GM12878 (cell line): ENCODE results near the gene DEFB132. TPM values are rescaled to one million over a fixed set of nuclear protein-coding genes. Genes with fewer than 3 reads are reported as not detected.

Experiments used
- ATAC-seq: fragments of 200-7000 bp; cut with Tn5 transposase; 3 replicates; pipeline ENCODE4 v1.9.1; 2020; ENCODE audit warnings: mild to moderate bottlenecking, moderate library complexity
- BruUV-seq: library from RNA; stranded (reverse); fragments of 400-500 nt; replicated peaks from 2 replicates; lab custom pipeline; 2021; lab: Mats Ljungman, UMichigan
- CTCF ChIA-PET: fragments of 300-600 bp; sonication (Branson Sonifier 250); formaldehyde crosslinking; extraction: SDS; loops from one replicate; lab custom pipeline; 2021; ENCODE audit warnings: inconsistent platforms; lab: Yijun Ruan, JAX
- POLR2A ChIA-PET: fragments of 350-600 bp; formaldehyde crosslinking; extraction: SDS; loops from one replicate; lab custom pipeline; 2021; ENCODE audit warnings: inconsistent platforms; lab: Charles Lee
- RAD21 ChIA-PET: fragments of 300-600 bp; sonication (Branson Sonifier 250); formaldehyde crosslinking; loops from one replicate; lab custom pipeline; 2023; ENCODE audit warnings: antibody characterized with exemption; ENCODE audit not compliant: unreplicated experiment; lab: Charles Lee
- SMC1A ChIA-PET: fragments of 300-600 bp; sonication (Branson Sonifier 250); formaldehyde crosslinking; loops from one replicate; lab custom pipeline; 2023; ENCODE audit not compliant: unreplicated experiment, uncharacterized antibody; lab: Charles Lee
- DNase-seq: peaks from one replicate; pipeline ENCODE4 v3.0.0-alpha.2; 2011; ENCODE audit warnings: low read depth, low spot score
- FAIRE-seq: peaks from 3 replicates; lab custom pipeline; 2011; peaks lifted over from hg19 to GRCh38; lab: Jason Lieb, UNC
- H2AFZ ChIP-seq: 2 replicates; pipeline ENCODE4 v1.6.0; 2011; ENCODE audit warnings: low read depth, low read length, control low read depth; ENCODE audit not compliant: control insufficient read depth
- H3K27ac ChIP-seq: 2 replicates; pipeline ENCODE4 v1.5.1; 2011; ENCODE audit warnings: control low read depth; ENCODE audit not compliant: control insufficient read depth, insufficient read depth
- H3K27me3 ChIP-seq, 2 experiments: replicated peaks in 1 of 2; 2 replicates each; pipeline versions ENCODE4 v1.6.0 to v1.6.1; 2011; ENCODE audit warnings: low read length in 1 of 2; ENCODE audit not compliant: control insufficient read depth in 2 of 2, insufficient read depth in 2 of 2
- H3K36me3 ChIP-seq, 2 experiments: 2 replicates each; pipeline ENCODE4 v1.5.1; 2011; ENCODE audit warnings: low read length in 1 of 2; ENCODE audit not compliant: control insufficient read depth in 2 of 2, insufficient read depth in 2 of 2
- H3K4me1 ChIP-seq: 2 replicates; pipeline ENCODE4 v1.6.1; 2011; ENCODE audit warnings: mild to moderate bottlenecking, low read length, moderate library complexity, mixed read lengths; ENCODE audit not compliant: control insufficient read depth, insufficient read depth
- H3K4me2 ChIP-seq: 2 replicates; pipeline ENCODE4 v1.6.0; 2011; ENCODE audit warnings: control low read depth; ENCODE audit not compliant: control insufficient read depth, insufficient read depth
- H3K4me3 ChIP-seq: fragments of 200-600 bp; sonication (generic); 2 replicates; pipeline ENCODE4 v1.5.1; 2016
- H3K79me2 ChIP-seq: 2 replicates; pipeline ENCODE4 v1.6.0; 2011; ENCODE audit warnings: low read length; ENCODE audit not compliant: control insufficient read depth, insufficient read depth
- H3K9ac ChIP-seq: 2 replicates; pipeline ENCODE4 v1.8.0; 2011; ENCODE audit warnings: low read length, control low read depth, mixed read lengths; ENCODE audit not compliant: control insufficient read depth, insufficient read depth
- H3K9me3 ChIP-seq: replicated peaks from 3 replicates; pipeline ENCODE4 v1.5.1; 2011; ENCODE audit warnings: mild to moderate bottlenecking, low read length; ENCODE audit not compliant: control insufficient read depth, insufficient read depth
- H4K20me1 ChIP-seq: 2 replicates; pipeline ENCODE4 v1.6.0; 2011; ENCODE audit not compliant: control insufficient read depth, insufficient read depth
- IRF5 ChIP-seq: fragments of 450-650 bp; IDR thresholded peaks from 2 replicates; pipeline ENCODE4 v1.6.1; 2017; ENCODE audit warnings: borderline replicate concordance
- PML ChIP-seq: IDR thresholded peaks from 2 replicates; pipeline ENCODE4 v1.6.1; 2012; ENCODE audit warnings: low read length, inconsistent platforms
- POLR2AphosphoS2 ChIP-seq: IDR thresholded peaks from 2 replicates; pipeline ENCODE4 v1.6.1; 2011; ENCODE audit warnings: low read depth, mild to moderate bottlenecking, low read length, improper control_type of control experiment, moderate library complexity
- RCOR1 ChIP-seq: conservative IDR thresholded peaks from 2 replicates; pipeline ENCODE4 v1.6.1; 2012; ENCODE audit warnings: low read depth, low read length, improper control_type of control experiment
- SMAD5 ChIP-seq: IDR thresholded peaks from 2 replicates; pipeline ENCODE4 v1.6.1; 2016; ENCODE audit warnings: antibody characterized with exemption, low read depth
- TARDBP ChIP-seq: IDR thresholded peaks from 2 replicates; pipeline ENCODE4 v1.6.1; 2016; ENCODE audit warnings: borderline replicate concordance
- ZNF217 ChIP-seq: fragments of 450-650 bp; IDR thresholded peaks from 2 replicates; pipeline ENCODE4 v1.6.1; 2017; ENCODE audit warnings: antibody characterized with exemption, mild to moderate bottlenecking
- ZNF384 ChIP-seq: IDR thresholded peaks from 2 replicates; pipeline ENCODE4 v1.6.1; 2012; ENCODE audit warnings: low read depth, mild to moderate bottlenecking, low read length, improper control_type of control experiment, borderline replicate concordance
- ZSCAN29 ChIP-seq: fragments of 450-650 bp; IDR thresholded peaks from 2 replicates; pipeline ENCODE4 v1.6.1; 2017; ENCODE audit warnings: mild to moderate bottlenecking, moderate library complexity
- WGBS: methylation state at CpG from one replicate; pipeline ENCODE4 v1.1.6; 2016; ENCODE audit warnings: low lambda C conversion rate; ENCODE audit not compliant: insufficient replicate concordance, insufficient coverage; ENCODE audit errors: missing lambda C conversion rate; 5-methylcytosine and 5-hydroxymethylcytosine counted together
- in situ Hi-C: fragments of 300-500 bp; cut with MboI; formaldehyde crosslinking; loops from 9 replicates; pipeline ENCODE4 v1.14.3; 2018; ENCODE audit warnings: mixed read lengths
- intact Hi-C: fragments of 100-400 bp; cut with micrococcal nuclease; formaldehyde crosslinking; loops from one replicate; pipeline ENCODE4 v1.14.2; 2022; ENCODE audit not compliant: unreplicated experiment
- polyA plus RNA-seq, 11 experiments: library from polyadenylated mRNA; depleted of rRNA in 4 of 11; unstranded in 6 of 11; stranded (reverse) in 5 of 11; fragments of >200 nt; fragmentation: Nextera tagmentation in 4 of 11; fragmentation: Illumina TruSeq in 1 of 11; extraction: Ambion mirVana in 4 of 11; extraction: Trizol in 1 of 11; gene quantifications; 1 replicate in 1 of 11; 2 replicates in 10 of 11; pipeline versions ENCODE4 v1.2.1 to v1.2.3, GENCODE V29; 2011 to 2016; ENCODE audit warnings: inconsistent platforms in 2 of 11, missing spikeins in 2 of 11, low read depth in 1 of 11
- total RNA-seq, 4 experiments: library from RNA; depleted of rRNA in 3 of 4; stranded (reverse); fragments of >200 nt in 3 of 4; fragmentation: Illumina TruSeq in 1 of 4; extraction: Trizol in 1 of 4; gene quantifications; 2 replicates each; pipeline versions ENCODE4 v1.2.1 to v1.2.3, GENCODE V29; 2013 to 2021
- TF ChIP-seq, protein P1 (sequence below): fragments of 450-650 bp; IDR thresholded peaks from 2 replicates; pipeline ENCODE4 v1.6.1; 2017; ENCODE audit warnings: antibody characterized with exemption, mild to moderate bottlenecking, moderate library complexity

DEFB132 gene
- total and polyA plus RNA-seq, 10 of the 15 experiments (the other 5 are each of a cell fraction or from before 2014, with no cell fraction given), result not detected

GRCh38 chr20:294602-295001, 37.1 kb downstream of the DEFB132 start:
- Histone ChIP-seq H3K79me2 (peaks cover 30% of the 10 kb centered on the region), H3K36me3 (no peaks in the 10 kb centered on the region; a peak in 1 of 4 replicates), H4K20me1 (peaks cover 3% of the 10 kb centered on the region; the same call in 1 of the 2 replicates), H2AFZ (no peak overlapping the region), H3K4me3 (no peak overlapping the region), H3K9ac (no peak overlapping the region), H3K4me2 (no peak overlapping the region), H3K4me1 (peaks cover 13% of the 10 kb centered on the region), H3K9me3 (no peaks in the 10 kb centered on the region), H3K27ac (no peak overlapping the region), H3K27me3 (no peaks in the 10 kb centered on the region)
- ChIA-PET CTCF (interaction anchor here (0.5 to 0.6 kb wide), 2 partner anchors 36 to 60 kb away, joined by 3 read pairs; no protein-coding TSS in a partner anchor), RAD21 (no interaction called here), SMC1A (no interaction called here), POLR2A (no interaction called here)
- DNase-seq (no peak), ATAC-seq (no peak), FAIRE-seq (no peak)
- intact Hi-C loops (no loop called here), in situ Hi-C loops (no loop called here)
- 77% methylated on average over 5 of the region's 5 CpGs for WGBS
- no peak for TF ChIP-seq POLR2AphosphoS2
- BruUV-seq, result no TSS peak

DNA sequence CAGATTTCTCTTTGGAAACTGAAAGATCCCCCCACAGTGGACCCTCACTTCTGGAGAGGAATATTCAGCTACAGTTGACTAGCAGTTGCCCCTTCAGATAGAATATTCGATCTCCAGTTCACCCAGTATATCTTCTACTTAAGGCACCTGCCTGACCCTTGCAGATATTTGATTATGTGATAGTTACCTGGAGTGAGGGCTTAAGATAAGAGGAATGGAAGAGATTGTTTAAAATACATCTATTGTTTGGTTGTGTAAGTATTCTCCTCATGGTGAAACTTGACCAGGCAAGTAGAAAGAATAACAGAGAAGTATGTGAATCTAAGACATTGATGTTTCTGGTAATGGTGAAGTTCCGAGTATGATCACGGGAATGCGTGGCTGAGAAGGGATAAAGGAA, 38.3 kb downstream of the DEFB132 start:
- DNase-seq (no peak), ATAC-seq (no peak), FAIRE-seq (no peak)
- no peaks in the 10 kb centered on the region; a peak in 1 of 4 replicates for H3K36me3 ChIP-seq
- H3K4me1 ChIP-seq, result peaks cover 23% of the 10 kb centered on the region
- intact Hi-C loops (no loop called here), in situ Hi-C loops (no loop called here)
- 99% methylated on average over 4 of the region's 4 CpGs for WGBS
- peaks cover 41% of the 10 kb centered on the region for H3K79me2 ChIP-seq
- ChIA-PET CTCF (interaction anchor here (1.1 to 1.2 kb wide), 2 partner anchors 14 to 30 kb away, joined by 3 to 4 read pairs; no protein-coding TSS in a partner anchor), SMC1A (interaction anchor here (1.1 kb wide), 1 partner anchor 50 kb away, joined by 4 read pairs; the partner anchor contains the start of gene NRSN2), RAD21 (no interaction called here), POLR2A (no interaction called here)
- no peaks in the 10 kb centered on the region; the same call in 2 of the 3 replicates for H3K9me3 ChIP-seq
- no peak overlapping the region for H2AFZ ChIP-seq
- H3K4me3 ChIP-seq, result no peak overlapping the region
- no peaks in the 10 kb centered on the region for H3K27me3 ChIP-seq
- BruUV-seq, result no TSS peak
- H3K9ac ChIP-seq, result no peak overlapping the region
- no peak overlapping the region for H3K27ac ChIP-seq
- H3K4me2 ChIP-seq, result no peak overlapping the region
- peaks cover 4% of the 10 kb centered on the region; the same call in 1 of the 2 replicates for H4K20me1 ChIP-seq
- no peak for TF ChIP-seq SMAD5
- no peak for TF ChIP-seq ZNF217
- no peak for TF ChIP-seq IRF5
- no peak for TF ChIP-seq TARDBP
- no peak for TF ChIP-seq RCOR1
- no peak for TF ChIP-seq PML
- no peak for TF ChIP-seq ZNF384
- TF ChIP-seq, protein P1, sequence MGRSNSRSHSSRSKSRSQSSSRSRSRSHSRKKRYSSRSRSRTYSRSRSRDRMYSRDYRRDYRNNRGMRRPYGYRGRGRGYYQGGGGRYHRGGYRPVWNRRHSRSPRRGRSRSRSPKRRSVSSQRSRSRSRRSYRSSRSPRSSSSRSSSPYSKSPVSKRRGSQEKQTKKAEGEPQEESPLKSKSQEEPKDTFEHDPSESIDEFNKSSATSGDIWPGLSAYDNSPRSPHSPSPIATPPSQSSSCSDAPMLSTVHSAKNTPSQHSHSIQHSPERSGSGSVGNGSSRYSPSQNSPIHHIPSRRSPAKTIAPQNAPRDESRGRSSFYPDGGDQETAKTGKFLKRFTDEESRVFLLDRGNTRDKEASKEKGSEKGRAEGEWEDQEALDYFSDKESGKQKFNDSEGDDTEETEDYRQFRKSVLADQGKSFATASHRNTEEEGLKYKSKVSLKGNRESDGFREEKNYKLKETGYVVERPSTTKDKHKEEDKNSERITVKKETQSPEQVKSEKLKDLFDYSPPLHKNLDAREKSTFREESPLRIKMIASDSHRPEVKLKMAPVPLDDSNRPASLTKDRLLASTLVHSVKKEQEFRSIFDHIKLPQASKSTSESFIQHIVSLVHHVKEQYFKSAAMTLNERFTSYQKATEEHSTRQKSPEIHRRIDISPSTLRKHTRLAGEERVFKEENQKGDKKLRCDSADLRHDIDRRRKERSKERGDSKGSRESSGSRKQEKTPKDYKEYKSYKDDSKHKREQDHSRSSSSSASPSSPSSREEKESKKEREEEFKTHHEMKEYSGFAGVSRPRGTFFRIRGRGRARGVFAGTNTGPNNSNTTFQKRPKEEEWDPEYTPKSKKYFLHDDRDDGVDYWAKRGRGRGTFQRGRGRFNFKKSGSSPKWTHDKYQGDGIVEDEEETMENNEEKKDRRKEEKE, result no peak
- no peak for TF ChIP-seq ZSCAN29
